CD4-positive, alpha-beta memory T cell (primary cell): ENCODE measurements around the gene ATP8B4. TPM values are rescaled to one million over a fixed set of nuclear protein-coding genes. Genes with fewer than 3 reads are reported as not detected.

Source experiments
- CTCF ChIA-PET: fragments of 350-600 bp; sonication (Branson Sonifier 250); formaldehyde crosslinking; loops from one replicate; lab custom pipeline; 2021; ENCODE audit warnings: inconsistent platforms; ENCODE audit not compliant: partially characterized antibody; lab: Charles Lee
- POLR2A ChIA-PET: fragments of 350-600 bp; sonication (Branson Sonifier 250); formaldehyde crosslinking; loops from one replicate; lab custom pipeline; 2021; ENCODE audit not compliant: partially characterized antibody; lab: Charles Lee
- DNase-seq, 5 donors: peaks; one replicate each; pipeline versions ENCODE4 v3.0.0 to v3.0.0-alpha.2; 2020 to 2022; ENCODE audit warnings: mixed read lengths in 1 of 5
- H3K27ac ChIP-seq: one replicate; pipeline ENCODE4 v1.7.0; 2013; ENCODE audit warnings: low read depth, low read length
- H3K27me3 ChIP-seq: 2 replicates; pipeline ENCODE4 v1.7.0; 2013; ENCODE audit warnings: mild to moderate bottlenecking, low read length, moderate library complexity; ENCODE audit not compliant: insufficient read depth
- H3K36me3 ChIP-seq: 2 replicates; pipeline ENCODE4 v1.7.0; 2013; ENCODE audit warnings: mild to moderate bottlenecking, low read length, moderate library complexity; ENCODE audit not compliant: insufficient read depth
- H3K4me1 ChIP-seq: 2 replicates; pipeline ENCODE4 v1.7.0; 2013; ENCODE audit warnings: mild to moderate bottlenecking, low read length, moderate library complexity; ENCODE audit not compliant: insufficient read depth
- H3K4me3 ChIP-seq, 2 donors: one replicate each; pipeline ENCODE4 v1.7.0; 2013; ENCODE audit warnings: low read length in 2 of 2, mild to moderate bottlenecking in 1 of 2
- H3K9me3 ChIP-seq, 2 donors: one replicate each; pipeline ENCODE4 v1.7.0; 2013; ENCODE audit warnings: low read length in 2 of 2, control low read depth in 1 of 2; ENCODE audit not compliant: control insufficient read depth in 1 of 2
- H3K27ac Mint-ChIP-seq, 7 donors: one replicate each; pipeline ENCODE4 v1.8.0; 2020 to 2021; ENCODE audit warnings: mixed read lengths in 7 of 7, mild to moderate bottlenecking in 6 of 7, inconsistent platforms in 3 of 7, moderate library complexity in 3 of 7
- H3K27me3 Mint-ChIP-seq, 2 donors: one replicate each; pipeline ENCODE4 v1.8.0; 2020 to 2021; ENCODE audit warnings: mixed read lengths in 2 of 2
- H3K36me3 Mint-ChIP-seq, 2 donors: one replicate each; pipeline ENCODE4 v1.8.0; 2020 to 2021; ENCODE audit warnings: mixed read lengths in 2 of 2, inconsistent platforms in 1 of 2, mild to moderate bottlenecking in 1 of 2
- H3K4me1 Mint-ChIP-seq, 4 donors: one replicate each; pipeline ENCODE4 v1.8.0; 2020 to 2021; ENCODE audit warnings: mixed read lengths in 4 of 4, mild to moderate bottlenecking in 1 of 4
- H3K4me3 Mint-ChIP-seq, 8 donors: one replicate each; pipeline ENCODE4 v1.8.0; 2020 to 2021; ENCODE audit warnings: mixed read lengths in 8 of 8, mild to moderate bottlenecking in 7 of 8, moderate library complexity in 6 of 8, inconsistent platforms in 3 of 8
- H3K9me3 Mint-ChIP-seq, 8 donors: one replicate each; pipeline ENCODE4 v1.8.0; 2020 to 2021; ENCODE audit warnings: mixed read lengths in 8 of 8, mild to moderate bottlenecking in 5 of 8, inconsistent platforms in 3 of 8, moderate library complexity in 1 of 8
- intact Hi-C: fragments of 100-400 bp; cut with micrococcal nuclease; formaldehyde crosslinking; loops from one replicate; pipeline ENCODE4 v1.15.1; 2023
- polyA plus RNA-seq, 2 donors: library from polyadenylated mRNA; unstranded; fragments of 300-500 nt; fragmentation: Illumina TruSeq; gene quantifications; one replicate each; pipeline ENCODE4 v1.2.3, GENCODE V29; 2021
- total RNA-seq, 2 experiments: library from RNA; stranded (reverse); gene quantifications; one replicate each; pipeline ENCODE4 v1.2.3, GENCODE V29; 2021

Gene ATP8B4
- total and polyA plus RNA-seq, 4 experiments from 2014 or later = 0.11 to 0.67 (median 0.44) TPM; not detected in 1

DNA sequence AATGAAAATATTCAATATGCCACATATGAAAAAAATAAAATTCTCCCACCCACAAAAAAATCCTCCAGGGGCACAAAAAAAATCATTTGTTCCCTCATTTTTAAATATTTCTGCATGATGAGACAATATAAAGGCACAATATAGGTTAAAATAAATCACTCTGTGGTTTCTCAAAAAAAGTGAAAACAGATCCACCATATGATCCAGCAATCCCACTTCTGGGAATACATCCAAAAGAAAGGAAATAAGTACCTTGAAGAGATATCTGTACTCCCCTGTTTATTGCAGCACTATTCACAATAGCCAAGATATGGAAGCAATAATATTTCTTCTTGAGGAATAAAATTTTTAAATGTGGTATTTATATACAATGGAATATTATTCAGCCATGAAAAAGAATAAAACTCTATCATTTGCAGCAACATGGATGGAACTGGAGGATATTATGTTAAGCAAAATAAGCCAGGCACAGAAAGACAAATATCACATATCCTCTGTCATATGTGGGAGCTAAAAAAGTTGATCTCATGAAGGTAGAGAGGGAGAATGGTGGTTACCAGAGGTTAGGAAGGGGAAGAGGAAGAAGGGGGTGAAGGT is 1.5 kb downstream of the ATP8B4 start:
- no peaks in the 10 kb centered on the region for H3K27me3 ChIP-seq
- Mint-ChIP-seq H3K4me3 (no peak overlapping the region), H3K9me3 (peaks cover 0 to 10% (median 2%) of the 10 kb centered on the region in 8 donors), H3K27me3 (peaks cover 4 to 8% of the 10 kb centered on the region in 2 donors), H3K36me3 (no peaks in the 10 kb centered on the region), H3K27ac (peak overlapping the region in 1 of 7 donors; percentile 20), H3K4me1 (peaks cover 0 to 9% (median 7%) of the 10 kb centered on the region in 4 donors)
- intact Hi-C loops = no loop called here
- ChIA-PET CTCF (no interaction called here), POLR2A (no interaction called here)
- H3K4me1 ChIP-seq = no peaks in the 10 kb centered on the region
- no peak overlapping the region for H3K27ac ChIP-seq
- H3K4me3 ChIP-seq = no peak overlapping the region
- no peaks in the 10 kb centered on the region for H3K9me3 ChIP-seq
- no peak for DNase-seq
- no peaks in the 10 kb centered on the region for H3K36me3 ChIP-seq

GRCh38 chr15:50116477-50116876 is 2.6 kb downstream of the ATP8B4 start:
- intact Hi-C loops = no loop called here
- no peaks in the 10 kb centered on the region for H3K9me3 ChIP-seq
- H3K36me3 ChIP-seq = no peaks in the 10 kb centered on the region
- H3K27me3 ChIP-seq = no peaks in the 10 kb centered on the region
- no peak overlapping the region for H3K27ac ChIP-seq
- no peaks in the 10 kb centered on the region for H3K4me1 ChIP-seq
- Mint-ChIP-seq H3K4me1 (peaks cover 0 to 9% (median 7%) of the 10 kb centered on the region in 4 donors), H3K9me3 (peaks cover 0 to 10% (median 2%) of the 10 kb centered on the region in 8 donors), H3K36me3 (no peaks in the 10 kb centered on the region), H3K27ac (no peak overlapping the region), H3K27me3 (peaks cover 4 to 10% of the 10 kb centered on the region in 2 donors), H3K4me3 (no peak overlapping the region)
- CTCF ChIA-PET = no interaction called here
- DNase-seq = no peak
- H3K4me3 ChIP-seq = no peak overlapping the region
- POLR2A ChIA-PET = no interaction called here

DNA sequence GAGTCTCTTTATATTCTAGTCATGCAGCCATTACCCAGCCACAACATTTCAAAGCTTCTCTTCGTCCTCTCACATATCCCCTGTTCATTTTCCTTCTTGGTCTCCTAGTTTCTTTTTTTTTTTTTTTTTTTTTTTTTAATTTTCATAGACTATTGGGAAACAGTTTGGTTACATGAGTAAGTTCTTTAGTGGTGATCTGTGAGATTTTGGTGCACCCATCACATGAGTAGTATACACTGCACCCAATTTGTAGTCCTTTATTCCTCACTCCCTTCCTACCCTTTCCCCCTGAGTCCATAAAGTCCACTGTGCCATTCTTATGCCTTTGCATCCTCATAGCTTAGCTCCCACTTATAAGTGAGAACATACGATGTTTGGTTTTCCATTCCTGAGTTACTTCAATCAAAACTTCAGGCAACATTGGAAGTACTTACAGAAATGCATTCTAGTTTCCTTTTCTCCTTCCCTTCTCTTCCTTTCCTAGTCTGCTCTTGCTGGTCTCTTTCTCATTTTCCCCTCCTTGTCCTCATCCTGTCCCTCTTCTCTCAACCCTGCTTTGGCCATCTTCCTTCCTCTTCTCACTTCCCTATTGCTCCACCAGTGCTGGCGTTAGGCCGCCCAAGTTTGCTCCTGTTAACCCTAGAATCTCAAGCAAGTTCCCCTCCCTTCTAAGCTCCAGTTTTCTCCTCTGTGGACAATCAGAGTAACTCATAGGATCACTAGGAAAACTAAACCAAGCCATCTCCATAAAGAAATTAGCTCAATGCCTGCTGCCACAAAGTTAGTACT is 4.8 kb downstream of the ATP8B4 start:
- CTCF ChIA-PET = interaction anchor here (1.2 kb wide), 1 partner anchor 643 kb away, joined by 3 read pairs; no protein-coding TSS in a partner anchor
- H3K4me3 ChIP-seq = no peak overlapping the region
- POLR2A ChIA-PET = no interaction called here
- H3K36me3 Mint-ChIP-seq = no peaks in the 10 kb centered on the region
- no peaks in the 10 kb centered on the region for H3K36me3 ChIP-seq
- H3K27me3 Mint-ChIP-seq = peaks cover 4 to 10% of the 10 kb centered on the region in 2 donors
- H3K9me3 Mint-ChIP-seq = peaks cover 0 to 10% (median 2%) of the 10 kb centered on the region in 8 donors
- H3K27ac Mint-ChIP-seq = no peak overlapping the region
- intact Hi-C loops = no loop called here
- no peak overlapping the region for H3K27ac ChIP-seq
- peaks cover 4 to 18% (median 10%) of the 10 kb centered on the region in 4 donors for H3K4me1 Mint-ChIP-seq
- H3K4me3 Mint-ChIP-seq = no peak overlapping the region
- H3K4me1 ChIP-seq = peaks cover 5% of the 10 kb centered on the region
- H3K9me3 ChIP-seq = no peaks in the 10 kb centered on the region
- H3K27me3 ChIP-seq = no peaks in the 10 kb centered on the region
- no peak for DNase-seq

- Mint-ChIP-seq H3K4me3 (no peak overlapping the region), H3K4me1 (peaks cover 11 to 23% (median 14%) of the 10 kb centered on the region in 4 donors), H3K27ac (no peak overlapping the region), H3K36me3 (no peaks in the 10 kb centered on the region), H3K27me3 (peaks cover 4 to 10% of the 10 kb centered on the region in 2 donors), H3K9me3 (peaks cover 0 to 10% (median 2%) of the 10 kb centered on the region in 8 donors)
- ChIA-PET CTCF (no interaction called here), POLR2A (no interaction called here)
- no peak overlapping the region for H3K4me3 ChIP-seq
- H3K27ac ChIP-seq = no peak overlapping the region
- no peak for DNase-seq
- no peaks in the 10 kb centered on the region for H3K36me3 ChIP-seq
- no peaks in the 10 kb centered on the region for H3K27me3 ChIP-seq
- peaks cover 15% of the 10 kb centered on the region for H3K4me1 ChIP-seq
- intact Hi-C loops = no loop called here
- no peaks in the 10 kb centered on the region for H3K9me3 ChIP-seq
Measured at GRCh38 chr15:50113187-50113505, 5.9 kb downstream of the ATP8B4 start.

DNA sequence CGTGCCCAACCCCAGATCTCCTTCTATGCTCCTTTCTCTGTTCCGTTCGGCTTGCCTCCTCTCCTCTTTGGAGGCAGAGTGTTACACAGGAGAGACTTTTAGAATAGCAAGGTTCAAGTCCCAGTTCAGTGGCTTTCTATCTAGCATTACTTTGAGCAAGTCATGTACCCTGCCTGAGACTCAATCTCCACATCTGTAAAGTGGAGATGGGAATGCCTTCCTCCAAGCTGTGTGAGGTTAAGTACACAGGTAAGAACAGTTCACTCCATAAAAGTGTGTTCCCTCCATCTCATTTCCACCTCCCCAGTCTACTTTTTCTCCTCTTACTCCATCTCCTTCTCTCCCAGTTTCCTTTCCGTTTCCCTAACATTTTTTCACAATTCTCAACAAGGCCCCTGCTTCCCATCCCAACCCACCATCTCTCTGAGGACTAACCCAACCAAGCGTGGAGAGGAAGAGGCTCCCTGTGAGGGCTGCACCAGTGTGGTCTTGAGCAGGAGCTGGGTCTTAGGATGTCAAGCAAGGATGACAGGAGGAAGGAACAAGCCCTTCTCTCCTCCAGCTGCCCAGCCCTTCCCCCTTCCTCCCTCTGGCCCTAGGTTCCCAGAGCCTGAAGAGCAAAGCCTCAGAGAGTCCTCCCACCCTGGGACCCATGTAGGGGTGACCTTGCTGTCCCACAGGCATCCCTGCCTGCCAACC is 6.4 kb downstream of the ATP8B4 start:
- H3K27me3 Mint-ChIP-seq = peaks cover 4 to 10% of the 10 kb centered on the region in 2 donors
- no peak overlapping the region for H3K4me3 ChIP-seq
- no peaks in the 10 kb centered on the region for H3K36me3 Mint-ChIP-seq
- no peaks in the 10 kb centered on the region for H3K9me3 ChIP-seq
- H3K27ac Mint-ChIP-seq = no peak overlapping the region
- H3K4me1 Mint-ChIP-seq = peaks cover 13 to 29% (median 16%) of the 10 kb centered on the region in 4 donors
- intact Hi-C loops = no loop called here
- peaks cover 0 to 9% (median 2%) of the 10 kb centered on the region in 8 donors for H3K9me3 Mint-ChIP-seq
- H3K36me3 ChIP-seq = no peaks in the 10 kb centered on the region
- no peak overlapping the region for H3K27ac ChIP-seq
- DNase-seq = no peak
- H3K4me3 Mint-ChIP-seq = no peak overlapping the region
- H3K27me3 ChIP-seq = no peaks in the 10 kb centered on the region
- CTCF ChIA-PET = no interaction called here
- peaks cover 16% of the 10 kb centered on the region for H3K4me1 ChIP-seq
- POLR2A ChIA-PET = no interaction called here

DNA sequence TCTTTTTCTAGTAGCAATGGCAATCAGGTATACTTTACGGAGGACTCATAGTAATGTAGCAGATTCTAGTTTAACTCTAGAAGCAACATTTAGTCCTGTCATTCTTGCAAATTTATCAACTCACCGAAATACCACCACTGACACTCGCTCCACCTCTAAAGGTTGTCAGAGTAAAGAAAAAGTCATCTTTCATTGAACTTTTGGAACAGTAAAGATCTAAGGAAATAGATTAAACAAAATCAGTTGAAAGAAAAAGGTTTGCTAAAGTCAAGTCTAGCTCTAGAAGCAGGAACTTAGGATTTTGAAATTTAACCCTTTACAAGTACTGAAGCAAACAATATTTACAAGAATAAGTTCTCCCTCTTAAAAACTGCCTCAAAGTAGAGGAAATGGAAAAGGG is 8.7 kb downstream of the ATP8B4 start:
- no peaks in the 10 kb centered on the region for H3K27me3 ChIP-seq
- no peak for DNase-seq
- ChIA-PET CTCF (no interaction called here), POLR2A (no interaction called here)
- peaks cover 13 to 31% (median 19%) of the 10 kb centered on the region in 4 donors for H3K4me1 Mint-ChIP-seq
- no peak overlapping the region for H3K27ac Mint-ChIP-seq
- no peaks in the 10 kb centered on the region for H3K36me3 Mint-ChIP-seq
- H3K36me3 ChIP-seq = no peaks in the 10 kb centered on the region
- no peak overlapping the region for H3K27ac ChIP-seq
- intact Hi-C loops = no loop called here
- no peak overlapping the region for H3K4me3 ChIP-seq
- no peaks in the 10 kb centered on the region for H3K9me3 Mint-ChIP-seq
- H3K4me3 Mint-ChIP-seq = no peak overlapping the region
- peaks cover 16% of the 10 kb centered on the region for H3K4me1 ChIP-seq
- H3K27me3 Mint-ChIP-seq = peaks cover 4 to 6% of the 10 kb centered on the region in 2 donors
- no peaks in the 10 kb centered on the region for H3K9me3 ChIP-seq
